ENCODE data around the gene SIRT2. TPM values are rescaled to one million over a fixed set of nuclear protein-coding genes. Genes with fewer than 3 reads are reported as not detected.

The SIRT2 gene
- total RNA-seq, 6 donors from 2014 or later: 45.2 to 93.2 (median 59.1) TPM

- WGBS, 2 donors: 87 to 89% methylated on average over 24 to 27 of the region's 28 CpGs
- Histone ChIP-seq H3K4me1 (peaks cover 9 to 50% (median 17%) of the 10 kb centered on the region in 4 donors), H3K36me3 (peaks cover 87 to 99% (median 94%) of the 10 kb centered on the region in 4 donors), H3K4me3 (no peak overlapping the region), H3K27me3 (no peaks in the 10 kb centered on the region), H3K27ac (peak overlapping the region in 1 of 4 donors; percentile 21), H3K9me3 (no peaks in the 10 kb centered on the region)
- TF ChIP-seq EP300 (IDR thresholded peaks at IDR 0.05): no peak
- DNase-seq (no peak), ATAC-seq (ENCODE audit: low FRiP score in 2 of 2) (no peak)
These were observed 59.4 kb downstream of the SIRT2 start for GRCh38 chr19:38839816-38840582.

- Histone ChIP-seq H3K36me3 (peaks cover 79 to 91% (median 86%) of the 10 kb centered on the region in 4 donors), H3K4me1 (peaks cover 9 to 52% (median 17%) of the 10 kb centered on the region in 4 donors), H3K9me3 (no peaks in the 10 kb centered on the region)
These were observed 60.2 kb downstream of the SIRT2 start for GRCh38 chr19:38838986-38839761.

GRCh38 chr19:38838208-38838985 is 61.0 kb downstream of the SIRT2 start:
- Histone ChIP-seq H3K4me3 (no peak overlapping the region), H3K4me1 (peaks cover 9 to 47% (median 17%) of the 10 kb centered on the region in 4 donors), H3K27ac (peak overlapping the region; percentile 20 to 61 (median 37)), H3K9me3 (no peaks in the 10 kb centered on the region), H3K36me3 (peaks cover 72 to 83% (median 78%) of the 10 kb centered on the region in 4 donors), H3K27me3 (no peaks in the 10 kb centered on the region)
- ATAC-seq (ENCODE audit: low FRiP score in 2 of 2): no peak
- TF ChIP-seq CTCF (IDR thresholded peaks at IDR 0.05) (peak in 1 of 6 experiments; percentile 6), EP300 (IDR thresholded peaks at IDR 0.05) (no peak), POLR2A (IDR thresholded peaks at IDR 0.05) (no peak), POLR2AphosphoS5 (IDR thresholded peaks at IDR 0.05) (no peak)
- DNase-seq: peak in 1 of 2 donors; percentile 41
- 82 to 83% methylated on average over 13 to 18 of the region's 19 CpGs for WGBS, 2 donors

More at GRCh38 chr19:38838986-38839761, 60.2 kb downstream of the SIRT2 start:
- WGBS, 2 donors: 85% methylated on average over 11 to 12 of the region's 12 CpGs
- TF ChIP-seq POLR2A (IDR thresholded peaks at IDR 0.05) (no peak), EP300 (IDR thresholded peaks at IDR 0.05) (no peak)
- H3K4me3 ChIP-seq: no peak overlapping the region
- H3K27ac ChIP-seq: peak overlapping the region in 3 of 4 donors; percentile 22 to 52 (median 27)
- DNase-seq: no peak
- no peak for ATAC-seq (ENCODE audit: low FRiP score in 2 of 2)
- H3K27me3 ChIP-seq: no peaks in the 10 kb centered on the region

- H3K4me3 ChIP-seq: no peak overlapping the region
- no peak for DNase-seq
- ATAC-seq (ENCODE audit: low FRiP score in 2 of 2): no peak
These were observed 61.7 kb downstream of the SIRT2 start for GRCh38 chr19:38837656-38838121.

More at GRCh38 chr19:38837656-38838121, 61.7 kb downstream of the SIRT2 start:
- Histone ChIP-seq H3K36me3 (peaks cover 64 to 76% (median 71%) of the 10 kb centered on the region in 4 donors), H3K27me3 (no peaks in the 10 kb centered on the region), H3K9me3 (no peaks in the 10 kb centered on the region), H3K27ac (peak overlapping the region in 3 of 4 donors; percentile 1 to 61 (median 52)), H3K4me1 (peaks cover 11 to 44% (median 16%) of the 10 kb centered on the region in 4 donors)
- TF ChIP-seq CTCF (IDR thresholded peaks at IDR 0.05) (no peak), EP300 (IDR thresholded peaks at IDR 0.05) (no peak), POLR2AphosphoS5 (IDR thresholded peaks at IDR 0.05) (no peak), POLR2A (IDR thresholded peaks at IDR 0.05) (no peak)
- 80 to 90% methylated on average over 7 of the region's 7 CpGs for WGBS, 2 donors
